Measurements from ENCODE around the gene SLIT3.

The SLIT3 gene

GRCh38 chr5:169331292-169331852 is 30.4 kb upstream of the SLIT3 start:
- Histone ChIP-seq H4K20me1 (ENCODE audit: low read depth, low read length) (no peaks in the 10 kb centered on the region), H3K27me3 (ENCODE audit: low read length) (no peaks in the 10 kb centered on the region), H3K4me2 (ENCODE audit: low read depth, low read length, poor library complexity, severe bottlenecking) (no peak overlapping the region), H3K27ac (ENCODE audit: low read depth, low read length) (no peak overlapping the region), H3K4me3 (ENCODE audit: insufficient read depth, low read length, poor library complexity, severe bottlenecking) (no peak overlapping the region), H3K36me3 (ENCODE audit: low read length) (no peaks in the 10 kb centered on the region), H3K9me2 (replicated peaks; ENCODE audit: insufficient read depth, low read length) (no peaks in the 10 kb centered on the region), H3F3A (ENCODE audit: insufficient read depth) (no peaks in the 10 kb centered on the region), H3K9me3 (ENCODE audit: insufficient read depth, low read length) (no peaks in the 10 kb centered on the region), H3K9ac (ENCODE audit: low read length) (no peak overlapping the region), H2AFZ (ENCODE audit: low read depth, low read length, severe bottlenecking) (no peak overlapping the region), H3K79me2 (ENCODE audit: insufficient read depth, low read length) (no peaks in the 10 kb centered on the region)
- TF ChIP-seq CTCF (IDR thresholded peaks at IDR 0.05; ENCODE audit: insufficient read depth, low read length, poor library complexity, severe bottlenecking) (no peak), EZH2phosphoT487 (conservative IDR thresholded peaks at IDR 0.05; ENCODE audit: low read length) (no peak)

GRCh38 chr5:169328401-169328800 is 27.5 kb upstream of the SLIT3 start:
- Histone ChIP-seq H4K20me1 (ENCODE audit: low read depth, low read length) (no peaks in the 10 kb centered on the region), H3K27ac (ENCODE audit: low read depth, low read length) (no peak overlapping the region), H3K4me3 (ENCODE audit: insufficient read depth, low read length, poor library complexity, severe bottlenecking) (no peak overlapping the region), H3F3A (ENCODE audit: insufficient read depth) (no peaks in the 10 kb centered on the region), H3K9ac (ENCODE audit: low read length) (no peak overlapping the region), H3K27me3 (ENCODE audit: low read length) (no peaks in the 10 kb centered on the region), H3K4me2 (ENCODE audit: low read depth, low read length, poor library complexity, severe bottlenecking) (no peak overlapping the region), H2AFZ (ENCODE audit: low read depth, low read length, severe bottlenecking) (no peak overlapping the region), H3K9me2 (replicated peaks; ENCODE audit: insufficient read depth, low read length) (no peaks in the 10 kb centered on the region), H3K79me2 (ENCODE audit: insufficient read depth, low read length) (no peaks in the 10 kb centered on the region), H3K36me3 (ENCODE audit: low read length) (no peaks in the 10 kb centered on the region), H3K9me3 (ENCODE audit: insufficient read depth, low read length) (no peaks in the 10 kb centered on the region)
- no peak for TF ChIP-seq EZH2phosphoT487 (conservative IDR thresholded peaks at IDR 0.05; ENCODE audit: low read length)
- TF ChIP-seq CTCF (IDR thresholded peaks at IDR 0.05; ENCODE audit: insufficient read depth, low read length, poor library complexity, severe bottlenecking) = no peak

GRCh38 chr5:169325273-169325672 is 24.3 kb upstream of the SLIT3 start:
- Histone ChIP-seq H3K79me2 (ENCODE audit: insufficient read depth, low read length) (no peaks in the 10 kb centered on the region), H3F3A (ENCODE audit: insufficient read depth) (no peaks in the 10 kb centered on the region), H3K36me3 (ENCODE audit: low read length) (no peaks in the 10 kb centered on the region), H3K4me3 (ENCODE audit: insufficient read depth, low read length, poor library complexity, severe bottlenecking) (no peak overlapping the region), H3K9ac (ENCODE audit: low read length) (no peak overlapping the region), H3K9me2 (replicated peaks; ENCODE audit: insufficient read depth, low read length) (no peaks in the 10 kb centered on the region), H3K4me2 (ENCODE audit: low read depth, low read length, poor library complexity, severe bottlenecking) (no peak overlapping the region), H3K9me3 (ENCODE audit: insufficient read depth, low read length) (no peaks in the 10 kb centered on the region), H3K27ac (ENCODE audit: low read depth, low read length) (no peak overlapping the region), H2AFZ (ENCODE audit: low read depth, low read length, severe bottlenecking) (no peak overlapping the region), H3K27me3 (ENCODE audit: low read length) (no peaks in the 10 kb centered on the region), H4K20me1 (ENCODE audit: low read depth, low read length) (no peaks in the 10 kb centered on the region)
- TF ChIP-seq EZH2phosphoT487 (conservative IDR thresholded peaks at IDR 0.05; ENCODE audit: low read length) (no peak), CTCF (IDR thresholded peaks at IDR 0.05; ENCODE audit: insufficient read depth, low read length, poor library complexity, severe bottlenecking) (no peak)

Data from SU-DHL-6 (cell line).